ENCODE results near the gene SYNDIG1L. TPM values are rescaled to one million over a fixed set of nuclear protein-coding genes. Genes with fewer than 3 reads are reported as not detected.

The SYNDIG1L gene
- total RNA-seq, 2 donors from 2014 or later, result 0.21 to 3.1 TPM

- Histone ChIP-seq H3K9me3 (no peaks in the 10 kb centered on the region), H3K27ac (no peak overlapping the region), H3K4me1 (ENCODE audit: control insufficient read depth in 1 of 2, low read depth in 2 of 2) (no peaks in the 10 kb centered on the region), H3K27me3 (replicated peaks; ENCODE audit: insufficient read depth) (no peaks in the 10 kb centered on the region), H3K36me3 (no peaks in the 10 kb centered on the region), H3K4me3 (no peak overlapping the region)
- no peak for TF ChIP-seq CTCF (IDR thresholded peaks at IDR 0.05)
- ATAC-seq (ENCODE audit: insufficient number of reproducible peaks, low FRiP score, low read depth) (no peak), DNase-seq (ENCODE audit: low spot score) (no peak)
Measured at GRCh38 chr14:74412753-74413152, 13.3 kb downstream of the SYNDIG1L start.

GRCh38 chr14:74411671-74412070, 14.3 kb downstream of the SYNDIG1L start:
- Histone ChIP-seq H3K27me3 (replicated peaks; ENCODE audit: insufficient read depth) (no peaks in the 10 kb centered on the region), H3K36me3 (no peaks in the 10 kb centered on the region), H3K4me3 (no peak overlapping the region), H3K4me1 (ENCODE audit: control insufficient read depth in 1 of 2, low read depth in 2 of 2) (no peaks in the 10 kb centered on the region), H3K9me3 (no peaks in the 10 kb centered on the region), H3K27ac (no peak overlapping the region)
- DNase-seq (ENCODE audit: low spot score) (no peak), ATAC-seq (ENCODE audit: insufficient number of reproducible peaks, low FRiP score, low read depth) (no peak)
- TF ChIP-seq CTCF (IDR thresholded peaks at IDR 0.05), result no peak

- Histone ChIP-seq H3K4me3 (no peak overlapping the region), H3K4me1 (ENCODE audit: control insufficient read depth in 1 of 2, low read depth in 2 of 2) (no peaks in the 10 kb centered on the region), H3K9me3 (no peaks in the 10 kb centered on the region), H3K27me3 (replicated peaks; ENCODE audit: insufficient read depth) (no peaks in the 10 kb centered on the region), H3K27ac (no peak overlapping the region), H3K36me3 (no peaks in the 10 kb centered on the region)
- no peak for TF ChIP-seq CTCF (IDR thresholded peaks at IDR 0.05)
- ATAC-seq (ENCODE audit: insufficient number of reproducible peaks, low FRiP score, low read depth), result no peak
- no peak for DNase-seq (ENCODE audit: low spot score)
Measured at GRCh38 chr14:74409441-74409840, 16.6 kb downstream of the SYNDIG1L start.

GRCh38 chr14:74408870-74409269, 17.1 kb downstream of the SYNDIG1L start:
- H3K27me3 ChIP-seq (replicated peaks; ENCODE audit: insufficient read depth), result no peaks in the 10 kb centered on the region

GRCh38 chr14:74407801-74408154, 18.2 kb downstream of the SYNDIG1L start:
- Histone ChIP-seq H3K36me3 (no peaks in the 10 kb centered on the region), H3K4me1 (ENCODE audit: control insufficient read depth in 1 of 2, low read depth in 2 of 2) (no peaks in the 10 kb centered on the region), H3K27ac (no peak overlapping the region), H3K4me3 (no peak overlapping the region), H3K9me3 (no peaks in the 10 kb centered on the region), H3K27me3 (replicated peaks; ENCODE audit: insufficient read depth) (no peaks in the 10 kb centered on the region)
- DNase-seq (ENCODE audit: low spot score), result no peak
- no peak for ATAC-seq (ENCODE audit: insufficient number of reproducible peaks, low FRiP score, low read depth)
- TF ChIP-seq CTCF (IDR thresholded peaks at IDR 0.05), result no peak

More at GRCh38 chr14:74408870-74409269, 17.1 kb downstream of the SYNDIG1L start:
- no peak for DNase-seq (ENCODE audit: low spot score)
- H3K4me3 ChIP-seq, result no peak overlapping the region
- ATAC-seq (ENCODE audit: insufficient number of reproducible peaks, low FRiP score, low read depth), result no peak
- TF ChIP-seq CTCF (IDR thresholded peaks at IDR 0.05), result no peak
- no peaks in the 10 kb centered on the region for H3K36me3 ChIP-seq
- H3K27ac ChIP-seq, result no peak overlapping the region
- no peaks in the 10 kb centered on the region for H3K9me3 ChIP-seq
- no peaks in the 10 kb centered on the region for H3K4me1 ChIP-seq (ENCODE audit: control insufficient read depth in 1 of 2, low read depth in 2 of 2)
